ENCODE measurements around the gene GPR37L1. TPM values are rescaled to one million over a fixed set of nuclear protein-coding genes. Genes with fewer than 3 reads are reported as not detected.

The GPR37L1 gene
- total and polyA plus RNA-seq, 2 of the 4 experiments (the other 2 are of a cell fraction), result 0.02 TPM; not detected in 1

DNA sequence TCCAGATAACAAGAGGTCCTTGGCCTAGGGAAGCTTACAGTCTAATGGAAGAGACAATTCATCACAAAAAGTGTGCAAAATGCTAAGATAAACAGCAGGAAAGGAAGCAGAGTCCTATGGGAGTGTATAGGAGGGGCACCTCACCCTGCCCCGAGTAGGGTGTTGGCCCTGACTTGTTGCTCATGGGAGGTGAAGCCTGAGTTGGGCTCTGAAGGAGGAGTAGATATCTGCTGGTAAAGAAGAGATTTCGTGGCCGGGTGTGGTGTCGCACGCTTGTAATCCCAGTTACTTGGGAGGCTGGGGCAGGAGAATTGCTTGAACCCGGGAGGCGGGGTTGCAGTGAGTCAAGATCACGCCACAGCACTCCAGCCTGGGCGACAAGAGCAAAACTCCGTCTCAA lies 18.6 kb upstream of the GPR37L1 start:
- Histone ChIP-seq H2AK9ac (replicated peaks; ENCODE audit: low read depth, low read length, poor library complexity) (no peak overlapping the region), H3K9me3 (ENCODE audit: control insufficient read depth, insufficient read depth, low read length) (no peaks in the 10 kb centered on the region), H2BK5ac (ENCODE audit: low read depth, low read length, poor library complexity, severe bottlenecking) (no peak overlapping the region), H4K5ac (ENCODE audit: low read depth, low read length) (no peak overlapping the region), H3K23ac (ENCODE audit: low read depth, low read length) (no peak overlapping the region), H3K4me3 (ENCODE audit: insufficient read depth, low read depth, low read length) (no peak overlapping the region), H2BK120ac (ENCODE audit: low read depth, low read length) (no peak overlapping the region), H3K14ac (replicated peaks; ENCODE audit: low read depth, low read length) (no peak overlapping the region), H3K4me2 (ENCODE audit: low read depth, low read length) (no peak overlapping the region), H3K36me3 (ENCODE audit: control insufficient read depth, insufficient read depth, low read length) (no peaks in the 10 kb centered on the region), H4K20me1 (ENCODE audit: insufficient read depth, low read length) (no peaks in the 10 kb centered on the region), H2AK5ac (ENCODE audit: low read depth, low read length) (no peak overlapping the region), H4K91ac (ENCODE audit: insufficient read depth, low read depth, low read length) (no peak overlapping the region), H3K56ac (ENCODE audit: extremely low read depth, insufficient read depth, low read length) (no peak overlapping the region), H4K8ac (ENCODE audit: low read depth in 2 of 2, low read length in 2 of 2) (no peak overlapping the region), H3K79me1 (ENCODE audit: low read depth in 1 of 2, low read length in 2 of 2) (no peaks in the 10 kb centered on the region), H3K27me3 (ENCODE audit: control insufficient read depth, insufficient read depth, low read length) (no peaks in the 10 kb centered on the region; the same call in 1 of the 2 replicates), H3K9ac (ENCODE audit: low read depth, low read length) (no peak overlapping the region), H2BK15ac (ENCODE audit: low read depth, low read length) (no peak overlapping the region), H3K4ac (ENCODE audit: low read depth, low read length) (no peak overlapping the region), H3K27ac (ENCODE audit: insufficient read depth, low read length) (no peak overlapping the region), H3K18ac (ENCODE audit: low read depth, low read length) (no peak overlapping the region), H2BK20ac (ENCODE audit: low read depth, low read length) (no peak overlapping the region), H2AFZ (replicated peaks; ENCODE audit: low read length, poor library complexity) (no peak overlapping the region), H3K9me1 (ENCODE audit: insufficient read depth, low read length) (peaks cover 6% of the 10 kb centered on the region; the same call in 1 of the 2 replicates), H3K4me1 (ENCODE audit: control insufficient read depth, insufficient read depth, low read length) (peaks cover 4% of the 10 kb centered on the region; the same call in 1 of the 2 replicates)
- TF ChIP-seq CEBPB (IDR thresholded peaks at IDR 0.05; ENCODE audit: low read depth, low read length) (no peak), RFX5 (IDR thresholded peaks at IDR 0.05; ENCODE audit: low read depth, low read length) (no peak), RAD21 (IDR thresholded peaks at IDR 0.05; ENCODE audit: low read length) (no peak), POLR2A (IDR thresholded peaks at IDR 0.05; ENCODE audit: low read depth, low read length) (no peak)
- intact Hi-C loops (cut with micrococcal nuclease) (no loop called here), in situ Hi-C loops (cut with MboI; ENCODE audit: low sequenced_read_pairs) (no loop called here), dilution Hi-C loops (cut with HindIII; ENCODE audit: low sequenced_read_pairs, unreplicated experiment) (no loop called here)
- DNase-seq, result no peak
- ChIA-PET POLR2A (ENCODE audit: unreplicated experiment) (no interaction called here), CTCF (no interaction called here)
- 100% methylated on average over 1 of the region's 10 CpGs; no CpG with 5 or more reads in 1 of the 2 experiments for WGBS, 2 experiments (ENCODE audit: extremely low coverage in 2 of 2, insufficient read length in 1 of 2)
- ATAC-seq (ENCODE audit: low read depth), result no peak
- BruUV-seq (replicated peaks), result no TSS peak

All from IMR-90 (cell line).